Adrenal gland (tissue), 5 donors: ENCODE measurements around the gene PSD.

Experiments used
- CTCF ChIP-seq, 6 experiments: fragments of 450-650 bp in 4 of 6; fragments of 200-600 bp in 2 of 6; sonication (generic) in 1 of 6; IDR thresholded peaks; 1 replicate in 5 of 6; 2 replicates in 1 of 6; pipeline versions ENCODE4 v1.5.1 to v1.8.0; 2016 to 2021; ENCODE audit warnings: antibody characterized with exemption in 6 of 6, mild to moderate bottlenecking in 2 of 6, moderate library complexity in 1 of 6
- POLR2A ChIP-seq, 2 donors: fragments of 450-650 bp; IDR thresholded peaks; one replicate each; pipeline ENCODE4 v1.6.1; 2017; ENCODE audit warnings: antibody characterized with exemption in 2 of 2, mild to moderate bottlenecking in 2 of 2, moderate library complexity in 1 of 2
- donor health status: DM: no; HTN: no; CAD: no.

GRCh38 chr10:102425444-102425843, 6.9 kb upstream of the PSD start:
- TF ChIP-seq CTCF (IDR thresholded peaks at IDR 0.05) (no peak), POLR2A (IDR thresholded peaks at IDR 0.05) (no peak)
